ENCODE data around the gene CYP20A1.
"Not testable (repeated sequence)": the region's sequence is repeated elsewhere in the genome, so short reads cannot be mapped to it uniquely, and the experiment has no call there.

Gene CYP20A1, protein sequence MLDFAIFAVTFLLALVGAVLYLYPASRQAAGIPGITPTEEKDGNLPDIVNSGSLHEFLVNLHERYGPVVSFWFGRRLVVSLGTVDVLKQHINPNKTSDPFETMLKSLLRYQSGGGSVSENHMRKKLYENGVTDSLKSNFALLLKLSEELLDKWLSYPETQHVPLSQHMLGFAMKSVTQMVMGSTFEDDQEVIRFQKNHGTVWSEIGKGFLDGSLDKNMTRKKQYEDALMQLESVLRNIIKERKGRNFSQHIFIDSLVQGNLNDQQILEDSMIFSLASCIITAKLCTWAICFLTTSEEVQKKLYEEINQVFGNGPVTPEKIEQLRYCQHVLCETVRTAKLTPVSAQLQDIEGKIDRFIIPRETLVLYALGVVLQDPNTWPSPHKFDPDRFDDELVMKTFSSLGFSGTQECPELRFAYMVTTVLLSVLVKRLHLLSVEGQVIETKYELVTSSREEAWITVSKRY

DNA sequence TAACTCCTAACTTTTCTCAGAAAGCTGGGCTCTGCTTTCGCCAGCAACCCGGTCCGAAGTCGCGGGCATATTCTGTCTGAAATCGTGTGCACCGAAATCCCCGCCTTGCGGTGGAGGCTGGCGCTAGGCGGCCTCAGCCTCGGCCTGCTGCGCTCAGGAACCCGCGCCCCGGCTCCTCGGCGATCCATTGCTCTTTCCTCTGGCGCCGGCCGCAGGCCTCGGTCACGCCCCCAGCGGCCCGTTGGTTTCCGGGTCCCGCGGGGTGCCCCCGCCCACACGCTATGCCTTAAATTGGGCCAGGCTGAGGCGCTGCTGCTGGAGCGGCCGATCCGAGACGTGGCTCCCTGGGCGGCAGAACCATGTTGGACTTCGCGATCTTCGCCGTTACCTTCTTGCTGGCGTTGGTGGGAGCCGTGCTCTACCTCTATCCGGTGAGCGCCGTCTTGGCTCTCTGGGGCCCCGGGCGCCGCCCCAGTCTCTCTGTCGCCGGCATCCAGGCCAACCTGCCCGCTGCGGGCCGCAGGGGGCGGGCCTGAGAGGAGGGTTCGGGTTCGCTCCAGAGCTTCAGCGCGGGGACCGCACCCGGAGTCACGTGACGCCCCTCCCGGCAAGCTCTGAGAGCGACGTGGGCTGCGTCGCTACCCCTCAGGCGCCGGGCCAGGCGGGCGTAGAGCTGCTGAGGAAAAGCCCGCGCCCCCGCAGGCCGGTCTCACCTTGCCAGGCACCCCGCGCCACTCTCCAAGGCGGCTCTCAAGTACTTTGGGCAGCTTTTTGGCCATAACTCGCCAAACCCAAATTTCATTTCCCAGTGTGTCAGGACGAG, at the start of gene CYP20A1:
TSS of gene CYP20A1 (plus strand) at position 315 of the 823 bp plus-strand sequence. CDS start at position 360, 45 bp downstream.
- peak; percentile 76 for DNase-seq

DNA sequence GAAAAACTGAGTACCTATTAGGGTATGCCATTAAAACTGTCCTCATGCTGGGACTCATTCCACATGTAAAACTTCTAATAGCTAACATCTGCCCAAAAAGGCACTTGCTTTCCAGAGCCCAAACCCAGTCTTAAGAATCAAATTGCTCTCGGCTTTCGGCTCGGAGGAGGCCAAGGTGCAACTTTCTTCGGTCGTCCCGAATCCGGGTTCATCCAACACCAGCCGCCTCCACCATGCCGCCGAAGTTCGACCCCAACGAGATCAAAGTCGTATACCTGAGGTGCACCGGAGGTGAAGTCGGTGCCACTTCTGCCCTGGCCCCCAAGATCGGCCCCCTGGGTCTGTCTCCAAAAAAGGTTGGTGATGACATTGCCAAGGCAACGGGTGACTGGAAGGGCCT, 48.3 kb upstream of the CYP20A1 start:
- DNase-seq: not testable (repeated sequence)

DNA sequence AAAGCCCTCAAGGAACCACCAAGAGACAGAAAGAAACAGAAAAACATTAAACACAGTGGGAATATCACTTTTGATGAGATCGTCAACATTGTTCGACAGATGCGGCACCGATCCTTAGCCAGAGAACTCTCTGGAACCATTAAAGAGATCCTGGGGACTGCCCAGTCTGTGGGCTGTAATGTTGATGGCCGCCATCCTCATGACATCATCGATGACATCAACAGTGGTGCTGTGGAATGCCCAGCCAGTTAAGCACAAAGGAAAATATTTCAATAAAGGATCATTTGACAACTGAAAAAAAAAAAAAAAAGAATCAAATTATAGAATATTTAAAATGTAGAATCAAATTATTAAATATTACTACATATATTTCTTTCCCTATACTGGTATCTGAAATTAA, 47.8 kb upstream of the CYP20A1 start:
- DNase-seq: not testable (repeated sequence)

DNA sequence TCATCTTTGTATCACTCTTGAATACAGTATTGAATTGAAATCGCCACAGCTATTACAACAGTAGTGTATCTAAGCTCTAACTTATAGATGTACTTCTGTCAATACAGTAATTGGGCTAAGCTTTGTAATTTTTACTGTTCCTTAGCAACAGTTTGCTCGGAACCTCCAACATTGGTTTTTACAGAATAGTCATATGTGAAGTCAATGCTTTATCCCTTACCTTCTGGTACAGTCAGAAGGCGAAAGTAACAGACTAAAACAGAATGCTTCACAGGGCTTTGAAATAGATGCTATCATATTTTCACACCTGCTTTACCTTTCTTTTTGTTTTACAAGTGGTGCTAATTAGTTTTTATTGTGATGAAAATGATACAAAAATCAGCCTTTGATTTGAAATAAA, 46.9 kb upstream of the CYP20A1 start:
- no peak for DNase-seq

DNA sequence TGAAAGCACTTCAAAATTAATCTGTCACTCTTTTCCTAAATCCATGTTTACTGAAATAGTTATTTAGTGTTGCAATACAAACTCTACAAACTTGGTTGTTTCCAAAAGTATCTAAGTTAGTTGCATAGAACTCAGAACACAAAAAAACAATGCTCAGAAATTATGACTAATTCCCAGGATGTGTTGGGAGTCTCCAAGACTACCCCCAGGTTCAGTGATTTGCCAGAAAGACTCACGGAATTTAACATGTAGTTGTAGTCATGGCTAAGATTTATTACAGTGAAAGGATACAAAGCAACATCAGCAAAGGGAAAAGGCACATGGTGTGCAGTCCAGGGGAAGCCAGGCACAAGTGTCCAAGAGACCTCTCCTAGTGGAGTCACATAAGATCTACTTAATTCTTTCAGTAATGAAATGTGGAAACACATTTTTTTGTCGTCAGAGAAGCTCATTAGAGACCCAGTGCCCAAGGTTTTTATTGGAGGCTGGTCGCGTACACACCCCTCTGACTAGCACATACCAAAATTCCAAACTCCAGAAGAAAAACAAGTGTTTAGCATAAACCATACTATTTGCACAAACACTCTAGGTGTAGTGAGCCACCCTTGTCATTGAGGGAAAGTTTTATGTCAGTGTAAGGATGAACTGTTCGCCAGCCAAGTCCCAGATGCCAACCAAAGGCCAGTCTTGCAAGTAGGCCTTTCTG, 43.3 kb upstream of the CYP20A1 start:
- DNase-seq: no peak

DNA sequence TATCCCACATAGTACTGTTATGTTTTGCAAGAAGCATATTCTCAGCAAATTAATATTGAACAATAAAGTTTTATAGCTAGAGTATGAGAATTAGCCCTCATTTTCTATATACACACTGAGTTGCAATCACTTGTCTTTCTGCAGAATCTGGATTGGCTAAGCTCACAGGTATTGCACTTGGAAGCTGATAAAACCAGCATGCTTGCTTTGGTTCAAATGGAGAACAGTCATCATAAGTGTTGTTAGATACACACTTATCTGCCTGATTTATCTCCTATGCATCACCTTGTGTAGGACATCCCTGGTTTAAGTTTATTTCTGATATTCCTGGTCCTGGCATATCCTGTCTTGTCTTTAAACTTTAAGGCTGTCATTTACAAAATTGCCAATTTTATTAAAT, 38.0 kb upstream of the CYP20A1 start:
- no peak for DNase-seq

DNA sequence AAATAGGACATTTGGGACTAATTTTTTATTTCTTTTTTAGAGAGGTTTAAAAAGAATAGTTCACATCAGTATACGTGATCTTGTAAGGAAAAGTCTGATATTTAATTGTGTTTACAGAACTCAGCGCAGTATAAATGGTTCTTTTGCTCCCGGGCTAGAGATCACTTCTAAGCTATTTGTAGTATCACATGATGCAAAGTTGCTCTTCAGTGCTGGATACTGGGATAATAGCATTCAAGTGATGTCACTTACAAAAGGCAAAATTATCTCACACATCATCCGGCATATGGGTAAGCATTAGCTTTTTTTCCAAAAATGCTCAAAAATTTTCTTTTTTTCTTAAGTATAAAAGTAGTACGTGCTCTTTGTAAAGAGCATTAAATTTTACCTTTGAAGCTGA, 37.4 kb upstream of the CYP20A1 start:
- no peak for DNase-seq

DNA sequence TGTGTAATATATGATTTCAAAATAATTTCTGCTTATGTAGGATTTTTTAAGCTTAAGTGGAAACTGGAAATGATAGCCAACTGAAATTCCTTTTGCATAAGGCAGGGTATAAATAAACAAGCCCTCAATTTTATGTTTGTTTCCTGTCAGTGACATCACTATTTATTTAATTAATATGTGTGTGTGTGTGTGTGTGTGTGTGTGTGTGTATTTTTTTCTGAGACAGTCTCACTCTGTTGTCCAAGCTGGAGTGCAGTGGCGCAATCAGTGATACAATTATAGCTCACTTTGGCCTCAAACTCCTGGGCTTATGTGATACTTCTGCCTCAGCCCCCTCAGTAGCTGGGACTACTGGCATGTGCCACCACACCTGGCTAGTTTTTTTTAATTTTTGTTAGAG, 29.3 kb upstream of the CYP20A1 start:
- no peak for DNase-seq

DNA sequence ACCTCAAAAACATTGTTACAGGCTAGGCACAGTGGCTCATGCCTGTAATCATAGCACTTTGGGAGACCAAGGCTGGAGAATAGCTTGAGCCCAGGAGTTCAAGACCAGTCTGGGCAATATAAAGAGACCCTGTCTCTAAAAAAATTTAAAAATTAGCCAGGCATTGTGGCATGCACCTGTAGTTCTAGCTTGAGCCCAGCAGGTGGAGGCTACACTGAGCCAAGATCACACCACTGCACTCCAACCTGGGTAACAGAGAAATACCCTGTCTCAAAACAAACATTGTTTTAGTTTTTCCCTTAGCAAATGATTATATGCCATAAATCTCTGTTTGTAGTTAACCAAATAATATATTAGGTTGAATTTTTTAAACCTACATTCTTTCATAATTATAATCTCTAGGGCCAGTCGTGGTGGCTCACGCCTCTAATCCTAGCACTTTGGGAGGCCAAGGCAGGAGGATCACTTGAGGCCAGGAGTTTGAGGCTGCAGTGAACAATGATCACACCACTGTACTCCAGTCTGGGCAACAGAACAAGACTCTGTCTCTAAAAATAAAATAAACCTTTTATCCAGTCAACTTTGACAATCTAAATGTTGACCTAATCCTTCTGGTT, 13.3 kb upstream of the CYP20A1 start:
- DNase-seq: no peak

DNA sequence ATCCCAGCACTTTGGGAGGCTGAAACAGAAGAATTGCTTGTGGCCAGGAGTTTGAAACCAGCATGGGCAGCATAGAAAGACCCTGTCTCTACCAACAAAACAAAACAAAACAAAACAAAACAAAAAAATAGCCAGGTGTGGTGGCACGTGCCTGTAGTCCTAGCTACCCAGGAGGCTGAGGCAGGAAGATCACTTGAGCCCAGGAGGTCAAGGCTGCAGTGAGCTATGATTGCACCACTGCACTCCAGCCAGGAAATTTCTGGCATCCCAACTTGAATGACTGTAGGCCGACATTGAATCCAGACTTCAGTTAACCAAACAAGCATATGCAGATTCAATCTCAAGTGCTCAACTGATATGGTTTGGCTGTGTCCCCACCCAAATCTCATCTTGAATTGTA, 9.1 kb upstream of the CYP20A1 start:
- DNase-seq: not testable (repeated sequence)

DNA sequence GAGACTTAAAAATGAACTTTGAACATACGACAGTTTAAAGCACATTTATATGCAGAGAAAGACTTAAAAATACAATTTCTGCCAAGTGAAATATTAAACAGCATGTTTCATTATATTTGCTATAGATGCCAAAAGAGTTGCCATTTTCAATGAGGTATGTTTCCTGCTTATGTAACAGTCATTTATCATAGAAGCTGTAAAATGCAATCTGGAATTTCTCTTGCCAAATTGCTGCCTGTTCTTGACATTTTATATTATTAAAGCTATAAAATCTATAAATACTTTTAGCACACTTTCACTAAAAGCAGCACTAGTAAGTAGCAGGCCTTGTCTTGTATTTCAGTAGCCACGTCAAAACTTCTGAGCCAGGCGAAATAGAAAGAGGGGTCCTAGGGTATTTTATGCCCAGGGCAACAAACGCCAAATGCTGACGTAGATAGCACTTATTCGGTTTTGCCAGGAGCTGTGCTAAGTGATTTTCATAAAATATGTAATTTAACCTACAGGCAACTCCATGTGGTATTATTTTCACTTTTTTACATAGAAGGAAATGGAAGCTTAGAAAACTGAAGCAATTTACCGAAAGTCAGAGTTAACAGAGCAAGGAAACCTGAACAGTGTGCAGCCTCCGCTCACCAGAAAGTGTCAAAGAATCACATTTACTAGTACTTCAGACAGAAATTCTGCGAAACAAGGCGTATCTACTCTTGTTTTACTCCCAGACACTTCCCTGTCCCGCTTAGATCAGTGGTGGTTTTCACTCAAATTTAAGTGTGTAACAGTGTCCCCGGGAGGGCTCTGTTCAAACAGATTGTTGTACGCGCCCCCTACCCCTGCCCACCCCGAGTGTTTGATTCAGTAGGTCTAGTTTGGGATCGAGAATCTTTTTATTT, 1.2 kb upstream of the CYP20A1 start:
- DNase-seq: no peak

DNA sequence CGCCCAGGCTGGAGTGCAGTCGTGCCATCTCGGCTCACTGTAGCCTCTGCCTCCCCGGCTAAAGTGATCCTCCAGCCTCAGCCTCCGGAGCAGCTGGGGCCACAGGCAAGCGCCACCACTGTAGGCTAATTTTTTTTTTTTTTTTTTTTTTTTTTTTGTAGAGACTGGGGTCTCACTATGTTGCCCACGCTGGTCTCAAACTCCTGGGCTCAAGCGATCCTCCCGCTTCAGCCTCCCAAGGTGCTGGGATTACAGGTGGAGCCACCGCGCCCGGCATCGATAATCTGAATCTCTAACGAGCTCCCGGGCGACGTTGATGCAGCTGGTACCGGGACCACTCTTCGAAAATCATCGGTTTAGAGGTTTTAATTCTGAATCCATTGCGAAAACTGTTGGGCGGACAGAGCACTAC, 520 bp upstream of the CYP20A1 start:
- DNase-seq: no peak

DNA sequence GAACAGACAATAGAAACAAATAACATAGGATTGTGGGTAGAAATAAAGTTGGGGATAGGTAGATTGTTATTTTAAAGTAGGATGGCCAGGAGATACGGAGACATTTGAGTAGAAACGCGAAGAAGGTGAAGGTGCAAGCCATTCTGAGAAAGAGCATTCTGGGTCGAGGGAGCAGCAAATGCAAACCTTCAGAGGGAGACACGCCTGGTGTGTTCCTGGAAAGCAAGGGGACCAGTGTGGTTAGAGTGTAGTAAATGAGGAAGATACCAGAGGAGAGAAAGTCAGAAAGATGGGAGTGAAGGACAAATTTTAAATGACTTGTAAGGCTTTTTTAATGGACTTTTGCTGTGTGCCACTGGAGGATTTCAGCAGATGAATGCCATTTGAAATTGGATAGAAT, 1.7 kb downstream of the CYP20A1 start:
- DNase-seq: no peak

DNA sequence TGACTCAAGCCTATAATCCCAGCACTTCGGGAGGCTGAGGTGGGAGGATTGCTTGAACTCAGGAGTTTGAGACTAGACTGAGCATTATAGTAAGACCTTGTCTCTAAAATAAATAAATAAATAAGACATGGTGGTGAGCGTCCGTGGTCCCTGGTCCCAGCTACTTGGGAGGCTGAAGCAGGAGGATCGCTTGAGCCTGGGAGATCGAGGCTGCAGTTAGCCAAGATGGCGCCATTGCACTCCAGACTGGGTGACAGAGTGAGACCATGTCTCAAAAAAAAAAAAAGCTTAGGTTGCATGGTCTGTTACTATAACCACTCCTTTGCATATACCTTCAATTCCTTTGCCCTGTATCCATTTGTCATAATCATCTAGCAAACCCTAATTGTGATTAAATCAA, 3.7 kb downstream of the CYP20A1 start:
- DNase-seq: no peak

DNA sequence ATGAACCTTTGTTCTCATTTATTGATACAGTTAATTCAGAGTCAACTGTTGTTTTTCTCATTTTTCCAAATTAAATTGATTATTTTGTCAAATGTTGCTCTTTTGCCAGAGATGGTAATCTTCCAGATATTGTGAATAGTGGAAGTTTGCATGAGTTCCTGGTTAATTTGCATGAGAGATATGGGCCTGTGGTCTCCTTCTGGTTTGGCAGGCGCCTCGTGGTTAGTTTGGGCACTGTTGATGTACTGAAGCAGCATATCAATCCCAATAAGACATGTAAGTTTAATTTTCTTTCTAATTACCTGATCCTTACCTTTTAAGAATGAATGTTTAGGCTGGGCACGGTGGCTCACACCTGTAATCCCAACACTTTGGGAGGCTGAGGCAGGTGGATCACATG, 7.8 kb downstream of the CYP20A1 start:
- no peak for DNase-seq

DNA sequence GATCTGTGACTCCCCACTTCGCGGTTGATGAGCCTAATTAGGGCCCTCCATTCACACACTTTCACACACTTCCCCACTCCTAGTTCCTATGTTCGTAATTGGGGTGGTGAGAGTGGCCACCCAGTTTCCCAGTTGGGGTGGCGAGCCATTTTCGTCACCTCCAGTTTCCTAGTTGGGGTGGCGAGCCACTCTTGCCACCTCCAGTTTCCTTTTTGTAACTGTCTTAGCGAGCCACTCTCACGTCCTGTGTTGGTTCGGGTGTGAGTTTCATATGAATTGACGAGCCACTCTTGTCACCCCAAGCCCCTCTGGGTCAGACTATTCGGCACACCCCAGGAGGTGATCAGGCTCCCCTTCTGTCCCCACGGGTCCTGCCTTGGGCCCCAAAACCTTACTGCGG, 14.0 kb downstream of the CYP20A1 start:
- DNase-seq: no peak

DNA sequence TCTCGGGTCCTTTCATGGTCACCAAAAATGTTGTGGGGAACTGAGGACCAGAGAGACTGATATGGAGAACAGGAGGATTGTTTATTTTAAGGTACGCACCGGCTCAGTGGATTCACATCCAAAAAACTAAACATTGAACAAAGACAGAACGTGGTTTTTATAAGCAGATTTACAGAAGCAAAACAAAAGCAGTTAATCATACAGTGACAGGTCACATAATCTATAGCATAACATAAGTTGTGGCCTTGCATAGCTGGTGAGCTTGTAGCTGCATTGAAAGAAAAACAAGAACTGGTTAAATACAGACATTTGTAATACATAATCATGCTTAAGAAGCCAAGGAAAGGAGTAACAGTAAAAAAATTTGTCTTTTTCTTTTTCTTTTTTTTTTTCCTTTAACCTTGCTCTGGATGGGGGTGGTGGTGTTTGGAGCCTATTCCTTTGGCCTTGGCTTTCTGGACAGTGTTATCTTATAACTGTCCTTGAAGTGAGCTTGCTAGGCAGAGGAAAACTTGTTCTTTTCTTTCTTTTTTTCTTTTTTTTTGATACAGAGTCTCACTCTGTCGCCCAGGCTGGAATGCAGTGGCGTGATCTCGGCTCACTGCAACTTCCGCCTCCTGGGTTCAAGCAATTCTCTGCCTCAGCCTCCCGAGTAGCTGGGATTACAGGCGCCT, 14.7 kb downstream of the CYP20A1 start:
- not testable (repeated sequence) for DNase-seq

DNA sequence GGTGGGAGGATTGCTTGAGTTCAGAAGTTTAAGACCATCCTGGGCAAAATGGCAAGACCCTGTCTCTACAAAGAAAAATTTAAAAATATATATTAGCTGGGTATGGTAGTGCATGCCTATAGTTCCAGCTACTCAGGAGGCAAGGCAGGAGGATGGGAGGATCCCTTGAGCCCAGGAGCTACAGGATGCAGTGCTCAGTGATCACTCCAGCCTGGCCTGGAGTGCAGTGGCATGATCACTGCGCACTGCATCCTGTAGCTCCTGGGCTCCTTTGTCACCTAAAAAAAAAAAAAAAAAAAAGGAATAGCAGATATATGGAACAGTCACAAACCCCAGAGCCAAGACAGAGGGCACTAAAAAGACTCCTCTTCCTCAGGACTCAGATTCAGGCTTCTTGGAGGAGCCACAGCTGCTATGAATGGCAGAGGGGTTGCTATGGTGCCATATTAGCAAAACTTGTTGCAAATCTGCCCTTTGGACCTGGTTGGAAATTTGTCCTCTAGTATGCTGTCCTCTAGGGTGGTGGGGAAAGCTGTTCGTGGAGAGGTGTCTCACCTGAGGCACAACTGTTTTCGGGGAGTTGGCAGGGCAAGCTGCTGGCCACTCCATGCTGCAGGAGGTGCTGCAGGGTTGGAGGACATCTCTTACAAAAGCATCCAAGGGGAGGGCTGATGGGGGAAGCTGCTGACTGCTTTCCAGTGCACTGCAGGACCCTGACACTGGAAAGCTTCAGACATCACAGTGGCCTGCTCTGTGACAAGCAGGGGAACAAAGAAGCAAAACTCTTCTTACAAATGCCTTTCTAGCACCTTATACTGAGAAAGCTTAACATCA, 22.7 kb downstream of the CYP20A1 start:
- DNase-seq: no peak

DNA sequence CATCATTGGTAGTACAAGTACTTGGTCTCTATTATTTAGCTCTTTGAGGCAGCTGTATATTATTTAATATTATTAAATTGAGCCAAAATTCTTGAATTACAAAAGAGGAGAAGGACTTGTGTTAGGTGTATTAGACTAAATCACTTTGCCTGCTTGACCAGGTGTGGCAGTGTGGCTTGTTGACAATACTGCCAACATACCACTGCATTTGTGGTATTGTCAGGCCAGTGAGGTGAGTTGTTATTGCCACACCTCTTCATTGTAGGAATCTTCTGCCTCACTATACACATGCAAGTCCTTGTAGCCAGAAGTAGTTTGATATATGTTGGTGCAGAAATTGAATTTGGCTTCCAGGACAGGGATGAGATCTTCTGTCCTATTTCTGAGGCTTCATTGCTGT, 40.5 kb downstream of the CYP20A1 start:
- no peak for DNase-seq

DNA sequence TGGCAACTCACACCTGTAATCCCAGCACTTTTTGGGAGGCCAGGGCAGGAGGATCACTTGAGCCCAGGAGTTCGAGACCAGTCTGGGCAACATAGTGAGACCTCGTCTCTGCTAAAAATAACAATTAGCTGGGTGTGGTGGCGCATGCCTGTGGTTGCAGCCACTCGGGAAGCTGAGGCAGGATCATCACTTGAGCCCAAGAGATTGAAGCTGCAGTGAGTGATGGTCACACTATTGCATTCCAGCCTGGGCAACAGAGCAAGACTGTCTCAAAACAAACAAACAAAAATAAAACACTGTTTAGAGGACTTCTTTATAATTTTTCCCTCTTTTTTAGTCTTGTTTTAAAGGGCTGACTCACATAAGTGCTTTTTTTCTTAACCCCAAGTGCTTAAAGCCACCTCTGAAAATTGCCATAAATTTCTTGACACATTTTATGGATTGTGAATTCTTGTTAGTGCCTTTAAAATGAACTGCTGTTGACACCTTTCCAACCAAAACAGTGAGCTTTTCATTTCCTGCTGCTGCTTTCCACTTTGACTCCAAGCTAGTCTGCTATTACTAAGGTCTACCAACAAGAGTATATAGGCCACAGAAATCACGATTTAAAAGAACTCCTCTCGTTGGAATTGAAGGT, 41.7 kb downstream of the CYP20A1 start:
- DNase-seq: no peak
